Endothelial cell of umbilical vein (primary cell): Measurements from ENCODE around the gene ARHGEF37. TPM values are rescaled to one million over a fixed set of nuclear protein-coding genes. Genes with fewer than 3 reads are reported as not detected.

Source experiments
- BruUV-seq: library from RNA; stranded (reverse); fragments of 400-500 nt; replicated peaks from 2 replicates; lab custom pipeline; 2021; lab: Mats Ljungman, UMichigan
- CTCF ChIA-PET: fragments of 300-600, 350-600 bp; sonication (Branson Sonifier 250); formaldehyde crosslinking; loops from one replicate; lab custom pipeline; 2021; ENCODE audit warnings: antibody characterized with exemption, inconsistent platforms; lab: Charles Lee
- POLR2A ChIA-PET: fragments of 300-600, 350-600 bp; sonication (Branson Sonifier 250); formaldehyde crosslinking; loops from one replicate; lab custom pipeline; 2021; ENCODE audit warnings: antibody characterized with exemption, inconsistent platforms; lab: Charles Lee
- DNase-seq: peaks from one replicate; pipeline ENCODE4 v3.0.0-alpha.2; 2011; ENCODE audit warnings: low read depth, low spot score
- FAIRE-seq: peaks from 2 replicates; lab custom pipeline; 2011; peaks lifted over from hg19 to GRCh38; lab: Jason Lieb, UNC
- H2AFZ ChIP-seq: 2 replicates; pipeline ENCODE4 v1.6.0; 2012; ENCODE audit warnings: low read depth, low read length, control low read depth, inconsistent platforms
- H3K27ac ChIP-seq: 2 replicates; pipeline ENCODE4 v1.5.1; 2011; ENCODE audit warnings: low read depth, mild to moderate bottlenecking, control low read depth, low read length, moderate library complexity; ENCODE audit not compliant: insufficient read depth
- H3K27me3 ChIP-seq, 2 experiments: 2 replicates each; pipeline versions ENCODE4 v1.6.0 to v1.6.1; 2011; ENCODE audit warnings: low read length in 2 of 2, mixed read lengths in 1 of 2; ENCODE audit not compliant: control insufficient read depth in 2 of 2, insufficient read depth in 2 of 2
- H3K36me3 ChIP-seq, 2 experiments: 2 replicates in 1 of 2; 3 replicates in 1 of 2; pipeline ENCODE4 v1.5.1; 2011; ENCODE audit warnings: low read length in 2 of 2, mild to moderate bottlenecking in 1 of 2, moderate library complexity in 1 of 2; ENCODE audit not compliant: control insufficient read depth in 2 of 2, insufficient read depth in 2 of 2; ENCODE audit errors: extremely low read depth in 1 of 2
- H3K4me1 ChIP-seq: 3 replicates; pipeline ENCODE4 v1.5.1; 2011; ENCODE audit warnings: mild to moderate bottlenecking, low read length; ENCODE audit not compliant: control insufficient read depth, insufficient read depth; ENCODE audit errors: extremely low read depth
- H3K4me2 ChIP-seq: 2 replicates; pipeline ENCODE4 v1.6.1; 2011; ENCODE audit warnings: low read length, control low read depth, mixed read lengths; ENCODE audit not compliant: insufficient read depth
- H3K4me3 ChIP-seq, 3 experiments: fragments of 200-600 bp in 1 of 3; sonication (generic), shearing (Covaris generic) in 1 of 3; replicated peaks in 1 of 3; 2 replicates each; pipeline ENCODE4 v1.5.1; 2011 to 2016; ENCODE audit warnings: control low read depth in 3 of 3, low read length in 3 of 3, mild to moderate bottlenecking in 2 of 3, inconsistent platforms in 1 of 3, low read depth in 1 of 3, moderate library complexity in 1 of 3; ENCODE audit not compliant: insufficient read depth in 1 of 3
- H3K79me2 ChIP-seq: 2 replicates; pipeline ENCODE4 v1.6.0; 2012; ENCODE audit warnings: low read length, inconsistent platforms; ENCODE audit not compliant: control insufficient read depth, insufficient read depth
- H3K9ac ChIP-seq: replicated peaks from 2 replicates; pipeline ENCODE3; 2011; ENCODE audit warnings: low read length, control low read depth; ENCODE audit not compliant: insufficient read depth; ENCODE audit errors: extremely low read depth
- H3K9me1 ChIP-seq: replicated peaks from 3 replicates; pipeline ENCODE4 v1.6.0; 2011; ENCODE audit warnings: mild to moderate bottlenecking, low read length; ENCODE audit not compliant: control insufficient read depth, insufficient read depth; ENCODE audit errors: extremely low read depth
- H3K9me3 ChIP-seq: replicated peaks from 2 replicates; pipeline ENCODE4 v1.5.1; 2012; ENCODE audit warnings: low read length, inconsistent platforms; ENCODE audit not compliant: control insufficient read depth, insufficient read depth
- H4K20me1 ChIP-seq: replicated peaks from 2 replicates; pipeline ENCODE3; 2011; ENCODE audit warnings: mild to moderate bottlenecking, low read length; ENCODE audit not compliant: control insufficient read depth, insufficient read depth; ENCODE audit errors: extremely low read depth
- CTCF ChIP-seq, 2 donors: IDR thresholded peaks; 1 replicate in 1 of 2; 2 replicates in 1 of 2; pipeline ENCODE4 v1.5.1; 2011; ENCODE audit warnings: low read length in 2 of 2, mild to moderate bottlenecking in 2 of 2, moderate library complexity in 2 of 2, control low read depth in 1 of 2, inconsistent platforms in 1 of 2, low read depth in 1 of 2; ENCODE audit not compliant: insufficient read depth in 1 of 2; ENCODE audit errors: extremely low read depth in 1 of 2
- EZH2 ChIP-seq: IDR thresholded peaks from 2 replicates; pipeline ENCODE4 v1.6.1; 2012; ENCODE audit warnings: borderline replicate concordance, low read depth, mild to moderate bottlenecking, moderate library complexity, low read length, inconsistent platforms; ENCODE audit not compliant: severe bottlenecking
- FOS ChIP-seq: IDR thresholded peaks from 2 replicates; pipeline ENCODE4 v1.6.1; 2011; ENCODE audit warnings: mild to moderate bottlenecking, low read length, moderate library complexity, borderline replicate concordance; ENCODE audit not compliant: insufficient read depth
- GATA2 ChIP-seq: IDR thresholded peaks from 2 replicates; pipeline ENCODE4 v1.7.0; 2011; ENCODE audit warnings: low read depth, mild to moderate bottlenecking, moderate library complexity, mixed read lengths, low read length; ENCODE audit not compliant: insufficient read length, insufficient read depth
- JUN ChIP-seq: IDR thresholded peaks from 2 replicates; pipeline ENCODE4 v1.6.1; 2011; ENCODE audit warnings: borderline replicate concordance, low read depth; ENCODE audit not compliant: insufficient read length, insufficient read depth
- MAX ChIP-seq: IDR thresholded peaks from 2 replicates; pipeline ENCODE4 v1.6.1; 2011; ENCODE audit not compliant: insufficient read depth, insufficient read length
- MYC ChIP-seq: IDR thresholded peaks from one replicate; pipeline ENCODE4 v1.6.1; 2011; ENCODE audit warnings: mild to moderate bottlenecking, low read depth, low read length
- POLR2A ChIP-seq: IDR thresholded peaks from 2 replicates; pipeline ENCODE4 v1.6.1; 2012; ENCODE audit warnings: low read depth, mild to moderate bottlenecking, control low read depth, low read length
- POLR2AphosphoS5 ChIP-seq: IDR thresholded peaks from 2 replicates; pipeline ENCODE4 v1.6.1; 2012; ENCODE audit warnings: low read depth, mild to moderate bottlenecking, control low read depth, low read length, moderate library complexity; ENCODE audit not compliant: insufficient read depth
- dilution Hi-C: fragments of 300-500 bp; cut with MboI; formaldehyde crosslinking; loops from one replicate; pipeline ENCODE4 v1.15.0; 2019; ENCODE audit warnings: low sequenced_read_pairs; ENCODE audit not compliant: extremely low pct_ligation_motif_present
- intact Hi-C: fragments of 100-400 bp; cut with micrococcal nuclease; formaldehyde crosslinking; loops from one replicate; pipeline ENCODE4 v1.10.0; 2022
- polyA plus RNA-seq, 4 experiments: library from polyadenylated mRNA; depleted of rRNA in 3 of 4; stranded (reverse) in 3 of 4; unstranded in 1 of 4; fragments of >200 nt; gene quantifications; 2 replicates each; pipeline versions ENCODE4 v1.2.1 to v1.2.3, GENCODE V29; 2011 to 2012; ENCODE audit warnings: missing spikeins in 1 of 4
- total RNA-seq: library from RNA; stranded (reverse); gene quantifications from 2 replicates; pipeline ENCODE4 v1.2.3, GENCODE V29; 2021

The ARHGEF37 gene
- total and polyA plus RNA-seq, 2 donors (not counting 3 experiments of a cell fraction or from before 2014, with no cell fraction given) = 4.9 to 7.0 TPM

GRCh38 chr5:149541893-149542292 lies 39.4 kb upstream of the ARHGEF37 start:
- DNase-seq (no peak), FAIRE-seq (no peak)
- H3K9ac ChIP-seq = no peak overlapping the region
- intact Hi-C loops (no loop called here), dilution Hi-C loops (no loop called here)
- no peaks in the 10 kb centered on the region for H3K9me1 ChIP-seq
- H2AFZ ChIP-seq = no peak overlapping the region
- H3K4me2 ChIP-seq = no peak overlapping the region
- ChIA-PET CTCF (interaction anchor here (0.7 kb wide), 2 partner anchors 23 to 41 kb away, joined by 3 to 4 read pairs; no protein-coding TSS in a partner anchor), POLR2A (no interaction called here)
- H3K27ac ChIP-seq = no peak overlapping the region
- peaks cover 10 to 16% of the 10 kb centered on the region in 2 experiments for H3K36me3 ChIP-seq
- H3K4me3 ChIP-seq = no peak overlapping the region
- BruUV-seq = no TSS peak
- no peaks in the 10 kb centered on the region for H3K9me3 ChIP-seq
- peaks cover 24% of the 10 kb centered on the region for H4K20me1 ChIP-seq
- no peaks in the 10 kb centered on the region for H3K27me3 ChIP-seq
- H3K4me1 ChIP-seq = peaks cover 38% of the 10 kb centered on the region
- peaks cover 96% of the 10 kb centered on the region for H3K79me2 ChIP-seq
- no peak for TF ChIP-seq POLR2A
- no peak for TF ChIP-seq MYC
- TF ChIP-seq FOS = no peak
- no peak for TF ChIP-seq MAX
- TF ChIP-seq CTCF (IDR thresholded peaks at IDR 0.05; ENCODE audit: extremely low read depth in 1 of 2, insufficient read depth in 1 of 2, low read depth in 1 of 2, low read length in 2 of 2) = no peak
- no peak for TF ChIP-seq JUN
- no peak for TF ChIP-seq POLR2AphosphoS5
- TF ChIP-seq EZH2 = no peak
- no peak for TF ChIP-seq GATA2
